GM23338 (cell line): ENCODE measurements around the gene NAA11. TPM values are rescaled to one million over a fixed set of nuclear protein-coding genes. Genes with fewer than 3 reads are reported as not detected.

Source experiments
- ATAC-seq: fragments of 200-7000 bp; cut with Tn5 transposase; 3 replicates; pipeline ENCODE4 v1.9.1; 2020
- DNase-seq: peaks from one replicate; pipeline ENCODE4 v3.0.0-alpha.2; 2015; ENCODE audit warnings: low spot score
- H2AFZ ChIP-seq: fragments of 200-600 bp; sonication (generic); 2 replicates; pipeline ENCODE4 v1.8.0; 2016; ENCODE audit warnings: antibody characterized with exemption, mild to moderate bottlenecking, moderate library complexity
- H3F3A ChIP-seq: fragments of 200-600 bp; sonication (generic); replicated peaks from 2 replicates; pipeline ENCODE4 v1.8.0; 2017; ENCODE audit warnings: antibody characterized with exemption, mixed run types, low read depth
- H3K27ac ChIP-seq: fragments of 200-600 bp; sonication (generic); 2 replicates; pipeline ENCODE4 v1.6.1; 2016; ENCODE audit warnings: low read depth
- H3K27me3 ChIP-seq: fragments of 200-600 bp; sonication (generic); 2 replicates; pipeline ENCODE4 v1.8.0; 2016; ENCODE audit warnings: mild to moderate bottlenecking, mixed run types, moderate library complexity; ENCODE audit not compliant: insufficient read depth
- H3K36me3 ChIP-seq: fragments of 200-600 bp; sonication (generic); 2 replicates; pipeline ENCODE4 v1.8.0; 2016; ENCODE audit warnings: mild to moderate bottlenecking; ENCODE audit not compliant: insufficient read depth
- H3K4me1 ChIP-seq: fragments of 200-600 bp; sonication (generic); 2 replicates; pipeline ENCODE4 v1.8.0; 2016; ENCODE audit warnings: mild to moderate bottlenecking, moderate library complexity; ENCODE audit not compliant: insufficient read depth
- H3K4me2 ChIP-seq: fragments of 200-600 bp; sonication (generic); 2 replicates; pipeline ENCODE4 v1.7.1; 2017; ENCODE audit warnings: mixed run types
- H3K4me3 ChIP-seq: fragments of 200-600 bp; sonication (generic); 2 replicates; pipeline ENCODE4 v1.6.1; 2016; ENCODE audit warnings: mixed run types
- H3K79me2 ChIP-seq: fragments of 200-600 bp; sonication (generic); replicated peaks from 2 replicates; pipeline ENCODE4 v1.8.0; 2017; ENCODE audit warnings: mild to moderate bottlenecking; ENCODE audit not compliant: insufficient read depth
- H3K9me2 ChIP-seq: fragments of 200-600 bp; sonication (generic); 2 replicates; pipeline ENCODE4 v1.8.0; 2017; ENCODE audit not compliant: insufficient read depth
- H4K20me1 ChIP-seq: fragments of 200-600 bp; sonication (generic); replicated peaks from 2 replicates; pipeline ENCODE4 v1.8.0; 2017; ENCODE audit warnings: mild to moderate bottlenecking; ENCODE audit not compliant: insufficient read depth
- H3K27ac Mint-ChIP-seq: 2 replicates; pipeline ENCODE4 v1.8.0; 2020; ENCODE audit warnings: inconsistent platforms, mild to moderate bottlenecking, moderate library complexity, mixed read lengths
- H3K27me3 Mint-ChIP-seq: 3 replicates; pipeline ENCODE4 v1.8.0; 2022; ENCODE audit warnings: low read depth, mild to moderate bottlenecking, moderate library complexity, mixed read lengths, inconsistent platforms; ENCODE audit not compliant: insufficient read depth, poor library complexity
- H3K36me3 Mint-ChIP-seq: 3 replicates; pipeline ENCODE4 v1.8.0; 2021; ENCODE audit warnings: low read depth, mild to moderate bottlenecking, inconsistent platforms, moderate library complexity, mixed read lengths
- H3K4me1 Mint-ChIP-seq: 3 replicates; pipeline ENCODE4 v1.8.0; 2020; ENCODE audit warnings: mild to moderate bottlenecking, inconsistent platforms, mixed read lengths
- H3K4me3 Mint-ChIP-seq: 3 replicates; pipeline ENCODE4 v1.8.0; 2021; ENCODE audit warnings: moderate library complexity, mild to moderate bottlenecking, inconsistent platforms, mixed read lengths
- H3K9me3 Mint-ChIP-seq: 3 replicates; pipeline ENCODE4 v1.8.0; 2020; ENCODE audit warnings: moderate library complexity, mild to moderate bottlenecking, inconsistent platforms, mixed read lengths
- CREB1 ChIP-seq: fragments of 250-450 bp; sonication (Bioruptor Pico); IDR thresholded peaks from 2 replicates; pipeline ENCODE4 v1.5.0; 2020; ENCODE audit warnings: low read depth, mild to moderate bottlenecking, moderate library complexity
- CTCF ChIP-seq, 2 experiments: fragments of 200-600 bp in 1 of 2; sonication (generic) in 1 of 2; conservative IDR thresholded peaks; 2 replicates each; pipeline versions ENCODE4 v1.5.1 to v1.6.1; 2016 to 2017; ENCODE audit warnings: antibody characterized with exemption in 2 of 2, low read depth in 2 of 2, mild to moderate bottlenecking in 2 of 2, moderate library complexity in 1 of 2
- ETS1 ChIP-seq: IDR thresholded peaks from 2 replicates; pipeline ENCODE4 v1.6.1; 2016; ENCODE audit warnings: antibody characterized with exemption
- EZH2phosphoT487 ChIP-seq: fragments of 200-600 bp; sonication (generic); IDR thresholded peaks from one replicate; pipeline ENCODE4 v1.8.1; 2018; ENCODE audit warnings: antibody characterized with exemption; ENCODE audit not compliant: unreplicated experiment
- NANOG ChIP-seq: IDR thresholded peaks from 2 replicates; pipeline ENCODE4 v1.6.1; 2016; ENCODE audit warnings: antibody characterized with exemption, borderline replicate concordance
- POLR2AphosphoS5 ChIP-seq: IDR thresholded peaks from 2 replicates; pipeline ENCODE4 v1.6.1; 2016; ENCODE audit warnings: antibody characterized with exemption, low read depth
- ZNF114 ChIP-seq: fragments of 250-450 bp; sonication (Bioruptor Pico); IDR thresholded peaks from 2 replicates; pipeline ENCODE4 v1.5.0; 2020; ENCODE audit warnings: mild to moderate bottlenecking, moderate library complexity
- ZNF331 ChIP-seq: fragments of 250-450 bp; sonication (Bioruptor Pico); IDR thresholded peaks from 2 replicates; pipeline ENCODE4 v1.5.0; 2020; ENCODE audit warnings: low read depth, mild to moderate bottlenecking, moderate library complexity
- ZNF462 ChIP-seq: fragments of 250-450 bp; sonication (Bioruptor Pico); IDR thresholded peaks from 2 replicates; pipeline ENCODE4 v1.5.0; 2020; ENCODE audit warnings: mild to moderate bottlenecking, moderate library complexity
- polyA plus RNA-seq: library from polyadenylated mRNA; unstranded; fragments of >200 nt; fragmentation: Nextera tagmentation; extraction: Ambion mirVana; gene quantifications from 2 replicates; pipeline ENCODE4 v1.2.1, GENCODE V29; 2016
- total RNA-seq: library from RNA; depleted of rRNA; stranded (reverse); fragments of >200 nt; shearing (Covaris generic); gene quantifications from 2 replicates; pipeline ENCODE4 v1.2.3, GENCODE V29; 2014

Gene NAA11
- total and polyA plus RNA-seq, 2 experiments from 2014 or later = not detected

GRCh38 chr4:79295086-79295485 lies 30.8 kb downstream of the NAA11 start (continued):
- TF ChIP-seq ZNF462 (CRISPR knock-in tag) (no peak), ZNF331 (CRISPR knock-in tag) (no peak), CTCF (conservative IDR thresholded peaks at IDR 0.05; ENCODE audit: low read depth in 2 of 2) (no peak), ZNF114 (CRISPR knock-in tag) (no peak), NANOG (no peak), EZH2phosphoT487 (no peak)

- H4K20me1 ChIP-seq = no peaks in the 10 kb centered on the region
- H3K79me2 ChIP-seq = no peaks in the 10 kb centered on the region
- H3K27ac ChIP-seq = no peak overlapping the region
- H3K36me3 Mint-ChIP-seq = no peaks in the 10 kb centered on the region
- no peak overlapping the region for H3K4me2 ChIP-seq
- no peaks in the 10 kb centered on the region for H3K4me1 ChIP-seq
- H3K4me1 Mint-ChIP-seq = no peaks in the 10 kb centered on the region
- H3K9me3 Mint-ChIP-seq = no peaks in the 10 kb centered on the region
- no peaks in the 10 kb centered on the region for H3K27me3 Mint-ChIP-seq
- DNase-seq (no peak), ATAC-seq (no peak)
- H3F3A ChIP-seq = no peaks in the 10 kb centered on the region
- H3K27me3 ChIP-seq = no peaks in the 10 kb centered on the region
- H3K36me3 ChIP-seq = no peaks in the 10 kb centered on the region
- no peak overlapping the region for H3K4me3 Mint-ChIP-seq
- no peak overlapping the region for H2AFZ ChIP-seq
- H3K9me2 ChIP-seq = peaks cover 2% of the 10 kb centered on the region; the same call in 1 of the 2 replicates
- H3K27ac Mint-ChIP-seq = no peak overlapping the region
- H3K4me3 ChIP-seq = no peak overlapping the region
- TF ChIP-seq CREB1 (CRISPR knock-in tag) = no peak
- no peak for TF ChIP-seq POLR2AphosphoS5
- no peak for TF ChIP-seq ETS1
These were observed 31.8 kb downstream of the NAA11 start for GRCh38 chr4:79294064-79294463.
